ENCODE results near the gene KCNAB1. TPM values are rescaled to one million over a fixed set of nuclear protein-coding genes. Genes with fewer than 3 reads are reported as not detected.
"Not testable (repeated sequence)": the region's sequence is repeated elsewhere in the genome, so short reads cannot be mapped to it uniquely, and the experiment has no call there.

The KCNAB1 gene
- total RNA-seq, 2 experiments from 2014 or later, result not detected

DNA sequence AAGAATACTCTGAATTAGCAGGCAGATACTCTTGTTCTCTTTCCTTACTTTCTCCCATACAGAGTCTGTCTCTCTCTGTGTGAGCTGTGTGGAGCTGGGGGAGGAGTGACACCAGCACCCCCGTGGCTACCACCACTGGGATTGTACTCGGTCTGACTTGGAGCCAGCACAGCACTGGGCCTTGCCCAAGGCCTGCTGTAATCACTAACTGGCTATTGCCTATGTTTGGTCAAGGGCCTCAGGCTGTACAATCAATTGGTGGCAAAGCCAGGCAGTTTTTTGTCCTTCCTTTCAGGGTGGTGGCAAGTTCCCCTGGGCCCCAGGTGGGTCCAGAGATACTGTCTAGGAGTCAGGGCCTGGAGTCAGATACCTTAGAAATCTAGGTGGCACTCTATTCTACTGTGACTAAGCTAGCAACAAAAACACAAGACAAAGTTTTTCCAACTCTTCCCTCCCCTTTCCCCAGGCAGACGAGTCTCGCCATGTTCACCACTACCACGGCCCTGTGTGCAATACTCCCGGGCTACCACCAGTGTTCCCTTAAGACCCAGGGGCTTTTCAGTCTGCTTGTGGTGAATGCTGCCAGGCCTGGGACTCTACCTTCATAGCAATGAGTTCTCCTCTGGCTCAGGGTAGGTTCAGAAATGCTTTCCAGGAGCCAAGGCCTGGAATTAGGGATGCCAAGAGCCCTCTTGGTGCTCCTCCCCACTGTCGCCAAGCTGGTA, 151.8 kb downstream of the KCNAB1 start:
- Histone ChIP-seq H3K79me2 (ENCODE audit: insufficient read depth, low read depth, low read length) (no peaks in the 10 kb centered on the region), H3K4me2 (ENCODE audit: low read length) (no peak overlapping the region), H3K9me2 (ENCODE audit: insufficient read depth, low read length) (no peaks in the 10 kb centered on the region), H3K4me3 (ENCODE audit: low read depth, low read length, poor library complexity, severe bottlenecking) (no peak overlapping the region), H3K4me1 (ENCODE audit: insufficient read depth, low read length, poor library complexity, severe bottlenecking) (no peaks in the 10 kb centered on the region), H3K27ac (ENCODE audit: low read depth, low read length, poor library complexity, severe bottlenecking) (no peak overlapping the region), H2AFZ (ENCODE audit: low read length) (no peak overlapping the region), H4K20me1 (ENCODE audit: insufficient read depth, low read length) (no peaks in the 10 kb centered on the region), H3K9me3 (ENCODE audit: low read length) (no peaks in the 10 kb centered on the region), H3K36me3 (ENCODE audit: insufficient read depth, low read length) (no peaks in the 10 kb centered on the region)
- CTCF ChIA-PET (ENCODE audit: unreplicated experiment), result no interaction called here
- TF ChIP-seq EZH2phosphoT487 (IDR thresholded peaks at IDR 0.05; ENCODE audit: borderline replicate concordance, low read depth, low read length), result no peak
- TF ChIP-seq, protein P1, sequence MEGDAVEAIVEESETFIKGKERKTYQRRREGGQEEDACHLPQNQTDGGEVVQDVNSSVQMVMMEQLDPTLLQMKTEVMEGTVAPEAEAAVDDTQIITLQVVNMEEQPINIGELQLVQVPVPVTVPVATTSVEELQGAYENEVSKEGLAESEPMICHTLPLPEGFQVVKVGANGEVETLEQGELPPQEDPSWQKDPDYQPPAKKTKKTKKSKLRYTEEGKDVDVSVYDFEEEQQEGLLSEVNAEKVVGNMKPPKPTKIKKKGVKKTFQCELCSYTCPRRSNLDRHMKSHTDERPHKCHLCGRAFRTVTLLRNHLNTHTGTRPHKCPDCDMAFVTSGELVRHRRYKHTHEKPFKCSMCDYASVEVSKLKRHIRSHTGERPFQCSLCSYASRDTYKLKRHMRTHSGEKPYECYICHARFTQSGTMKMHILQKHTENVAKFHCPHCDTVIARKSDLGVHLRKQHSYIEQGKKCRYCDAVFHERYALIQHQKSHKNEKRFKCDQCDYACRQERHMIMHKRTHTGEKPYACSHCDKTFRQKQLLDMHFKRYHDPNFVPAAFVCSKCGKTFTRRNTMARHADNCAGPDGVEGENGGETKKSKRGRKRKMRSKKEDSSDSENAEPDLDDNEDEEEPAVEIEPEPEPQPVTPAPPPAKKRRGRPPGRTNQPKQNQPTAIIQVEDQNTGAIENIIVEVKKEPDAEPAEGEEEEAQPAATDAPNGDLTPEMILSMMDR (conservative IDR thresholded peaks at IDR 0.05; ENCODE audit: low read length), result no peak
- no TSS peak for BruUV-seq (replicated peaks)
- DNase-seq (ENCODE audit: low spot score), result no peak
- intact Hi-C loops (cut with micrococcal nuclease; ENCODE audit: unreplicated experiment), result no loop called here
- POLR2A ChIA-PET, result no interaction called here

DNA sequence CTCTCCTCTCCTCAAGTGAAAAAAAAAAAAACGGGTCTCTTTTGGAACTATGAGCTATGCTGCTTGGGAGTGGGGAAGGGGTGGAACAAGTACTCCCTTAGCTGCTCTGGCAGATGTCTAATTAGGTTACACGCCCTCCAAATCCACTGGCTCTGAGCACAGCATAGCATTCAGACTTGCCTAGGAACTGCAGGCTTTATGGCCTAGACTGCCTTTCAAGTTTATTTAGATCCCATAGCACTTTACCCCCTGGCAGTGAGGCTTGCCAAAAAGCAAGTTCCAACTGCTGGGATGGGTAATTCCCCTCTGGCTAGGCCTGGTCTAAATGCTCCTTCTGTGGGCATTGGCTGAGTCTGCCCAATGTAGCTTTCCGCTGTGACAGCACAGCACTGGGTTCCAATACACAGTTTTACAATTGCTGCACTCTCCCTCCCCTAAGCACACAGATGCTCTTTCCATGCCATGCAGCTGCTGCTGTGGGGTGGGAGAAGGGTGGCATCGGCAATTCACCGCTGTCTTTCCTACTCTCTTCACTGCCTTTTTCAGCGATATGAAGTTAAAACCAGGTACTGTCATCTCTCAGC, 152.8 kb downstream of the KCNAB1 start:
- H3K9me3 ChIP-seq (ENCODE audit: low read length), result no peaks in the 10 kb centered on the region
- ChIA-PET CTCF (ENCODE audit: unreplicated experiment) (no interaction called here), POLR2A (no interaction called here)
- TF ChIP-seq, protein P1 (conservative IDR thresholded peaks at IDR 0.05; ENCODE audit: low read length), result no peak
- TF ChIP-seq EZH2phosphoT487 (IDR thresholded peaks at IDR 0.05; ENCODE audit: borderline replicate concordance, low read depth, low read length), result no peak
- H4K20me1 ChIP-seq (ENCODE audit: insufficient read depth, low read length), result no peaks in the 10 kb centered on the region
- no peak overlapping the region for H2AFZ ChIP-seq (ENCODE audit: low read length)
- DNase-seq (ENCODE audit: low spot score), result no peak
- H3K36me3 ChIP-seq (ENCODE audit: insufficient read depth, low read length), result no peaks in the 10 kb centered on the region
- no peak overlapping the region for H3K27ac ChIP-seq (ENCODE audit: low read depth, low read length, poor library complexity, severe bottlenecking)
- no peaks in the 10 kb centered on the region for H3K9me2 ChIP-seq (ENCODE audit: insufficient read depth, low read length)
- BruUV-seq (replicated peaks), result no TSS peak
- H3K79me2 ChIP-seq (ENCODE audit: insufficient read depth, low read depth, low read length), result no peaks in the 10 kb centered on the region
- intact Hi-C loops (cut with micrococcal nuclease; ENCODE audit: unreplicated experiment), result no loop called here
- no peak overlapping the region for H3K4me3 ChIP-seq (ENCODE audit: low read depth, low read length, poor library complexity, severe bottlenecking)
- no peaks in the 10 kb centered on the region for H3K4me1 ChIP-seq (ENCODE audit: insufficient read depth, low read length, poor library complexity, severe bottlenecking)
- no peak overlapping the region for H3K4me2 ChIP-seq (ENCODE audit: low read length)

DNA sequence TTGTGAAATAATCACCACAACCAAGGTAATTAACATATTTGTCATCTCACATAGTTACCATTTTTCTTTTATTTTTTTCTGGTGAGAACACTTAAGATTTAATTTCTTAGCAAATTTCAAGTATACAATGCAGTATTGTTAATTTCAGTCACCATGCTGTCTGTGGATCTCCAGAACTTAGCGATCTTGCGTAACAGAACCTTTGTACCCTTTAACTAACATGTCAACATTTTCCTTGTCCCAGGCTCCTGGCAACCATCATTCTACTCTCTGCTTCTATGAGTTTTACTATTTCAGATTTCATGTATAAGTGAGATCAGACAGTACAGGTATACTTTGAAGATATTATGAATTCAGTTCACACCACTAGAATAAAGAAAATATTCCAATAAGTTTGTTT, 154.4 kb downstream of the KCNAB1 start:
- Histone ChIP-seq H3K4me3 (ENCODE audit: low read depth, low read length, poor library complexity, severe bottlenecking) (no peak overlapping the region), H3K9me2 (ENCODE audit: insufficient read depth, low read length) (no peaks in the 10 kb centered on the region), H3K4me1 (ENCODE audit: insufficient read depth, low read length, poor library complexity, severe bottlenecking) (no peaks in the 10 kb centered on the region), H3K36me3 (ENCODE audit: insufficient read depth, low read length) (no peaks in the 10 kb centered on the region), H3K4me2 (ENCODE audit: low read length) (no peak overlapping the region), H4K20me1 (ENCODE audit: insufficient read depth, low read length) (no peaks in the 10 kb centered on the region), H3K27ac (ENCODE audit: low read depth, low read length, poor library complexity, severe bottlenecking) (no peak overlapping the region), H2AFZ (ENCODE audit: low read length) (no peak overlapping the region), H3K79me2 (ENCODE audit: insufficient read depth, low read depth, low read length) (no peaks in the 10 kb centered on the region), H3K9me3 (ENCODE audit: low read length) (no peaks in the 10 kb centered on the region)
- no TSS peak for BruUV-seq (replicated peaks)
- no peak for DNase-seq (ENCODE audit: low spot score)
- TF ChIP-seq, protein P1 (conservative IDR thresholded peaks at IDR 0.05; ENCODE audit: low read length), result no peak
- no peak for TF ChIP-seq EZH2phosphoT487 (IDR thresholded peaks at IDR 0.05; ENCODE audit: borderline replicate concordance, low read depth, low read length)
- ChIA-PET CTCF (ENCODE audit: unreplicated experiment) (no interaction called here), POLR2A (no interaction called here)
- intact Hi-C loops (cut with micrococcal nuclease; ENCODE audit: unreplicated experiment), result no loop called here

DNA sequence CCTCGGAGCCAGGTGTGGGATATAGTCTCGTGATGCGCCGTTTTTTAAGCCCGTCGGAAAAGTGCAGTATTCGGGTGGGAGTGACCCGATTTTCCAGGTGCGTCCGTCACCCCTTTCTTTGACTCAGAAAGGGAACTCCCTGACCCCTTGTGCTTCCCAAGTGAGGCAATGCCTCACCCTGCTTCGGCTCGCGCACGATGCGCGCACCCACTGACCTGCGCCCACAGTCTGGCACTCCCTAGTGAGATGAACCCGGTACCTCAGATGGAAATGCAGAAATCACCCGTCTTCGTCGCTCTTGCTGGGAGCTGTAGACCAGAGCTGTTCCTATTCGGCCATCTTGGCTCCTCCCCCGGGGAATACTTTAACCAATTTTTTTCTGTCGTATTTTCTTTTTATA, 164.3 kb downstream of the KCNAB1 start:
- H3K4me2 ChIP-seq (ENCODE audit: low read length); H3K36me3 ChIP-seq (ENCODE audit: insufficient read depth, low read length); BruUV-seq (replicated peaks); CTCF ChIA-PET (ENCODE audit: unreplicated experiment); H3K9me3 ChIP-seq (ENCODE audit: low read length); POLR2A ChIA-PET; DNase-seq (ENCODE audit: low spot score); H2AFZ ChIP-seq (ENCODE audit: low read length); H3K27ac ChIP-seq (ENCODE audit: low read depth, low read length, poor library complexity, severe bottlenecking); H3K4me3 ChIP-seq (ENCODE audit: low read depth, low read length, poor library complexity, severe bottlenecking); H3K4me1 ChIP-seq (ENCODE audit: insufficient read depth, low read length, poor library complexity, severe bottlenecking); H4K20me1 ChIP-seq (ENCODE audit: insufficient read depth, low read length); H3K9me2 ChIP-seq (ENCODE audit: insufficient read depth, low read length); intact Hi-C loops (cut with micrococcal nuclease; ENCODE audit: unreplicated experiment); H3K79me2 ChIP-seq (ENCODE audit: insufficient read depth, low read depth, low read length): not testable (repeated sequence)

All from OCI-LY7 (cell line).